Measurements from ENCODE around the gene ASB16. TPM values are rescaled to one million over a fixed set of nuclear protein-coding genes. Genes with fewer than 3 reads are reported as not detected.

The ASB16 gene
- polyA plus RNA-seq, 1 donor from 2014 or later: not detected

- Histone ChIP-seq H3K27ac (ENCODE audit: low read length) (no peak overlapping the region), H3K9ac (ENCODE audit: low read length) (no peak overlapping the region), H3K4me3 (ENCODE audit: low read length) (no peak overlapping the region), H3K9me3 (ENCODE audit: low read length) (no peaks in the 10 kb centered on the region), H3K9me2 (ENCODE audit: insufficient read depth, low read length) (no peaks in the 10 kb centered on the region), H3F3A (ENCODE audit: insufficient read depth, low read length, poor library complexity, severe bottlenecking) (no peaks in the 10 kb centered on the region), H3K36me3 (ENCODE audit: insufficient read depth, low read length) (peaks cover 19% of the 10 kb centered on the region), H3K4me2 (ENCODE audit: low read length) (no peak overlapping the region), H3K79me2 (replicated peaks; ENCODE audit: insufficient read depth, low read length) (peaks cover 25% of the 10 kb centered on the region), H3K27me3 (ENCODE audit: insufficient read depth, low read depth, low read length) (no peaks in the 10 kb centered on the region), H4K20me1 (ENCODE audit: insufficient read depth) (peaks cover 24% of the 10 kb centered on the region), H2AFZ (ENCODE audit: low read depth, low read length) (no peak overlapping the region)
- TF ChIP-seq POLR2AphosphoS5 (IDR thresholded peaks at IDR 0.05) (no peak), REST (IDR thresholded peaks at IDR 0.05; ENCODE audit: borderline replicate concordance) (no peak), EZH2 (IDR thresholded peaks at IDR 0.05; ENCODE audit: borderline replicate concordance, insufficient read depth, low read length, poor library complexity, severe bottlenecking) (no peak), TAF1 (IDR thresholded peaks at IDR 0.05; ENCODE audit: low read depth) (no peak), EP300 (conservative IDR thresholded peaks at IDR 0.05; ENCODE audit: poor library complexity, severe bottlenecking) (no peak), SMC3 (conservative IDR thresholded peaks at IDR 0.05; ENCODE audit: poor library complexity) (no peak), RAD21 (conservative IDR thresholded peaks at IDR 0.05) (no peak), CTCF (IDR thresholded peaks at IDR 0.05; ENCODE audit: poor library complexity, severe bottlenecking) (no peak), MXI1 (conservative IDR thresholded peaks at IDR 0.05; ENCODE audit: poor library complexity, severe bottlenecking) (no peak)
Observed at GRCh38 chr17:44214230-44214494, 43.7 kb downstream of the ASB16 start.

DNA sequence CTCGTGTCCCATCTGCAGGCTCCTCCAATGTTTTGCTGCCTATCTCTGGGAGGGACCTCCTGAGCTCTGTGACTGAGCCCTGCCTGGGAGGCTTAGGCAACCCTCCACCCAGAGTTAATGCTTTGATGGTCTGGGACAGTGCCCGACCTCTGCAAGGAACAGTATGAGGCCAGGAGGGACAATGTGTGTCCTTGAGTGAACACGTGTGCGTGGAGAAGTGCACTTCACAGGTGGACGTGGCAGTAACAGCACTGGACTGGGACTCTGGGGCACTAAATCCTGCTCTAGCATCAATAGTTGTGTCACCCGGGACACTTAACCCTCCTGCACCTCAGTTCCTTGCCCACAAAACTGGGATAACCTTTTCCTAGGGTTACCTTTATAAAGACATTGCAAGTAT, 44.4 kb downstream of the ASB16 start:
- Histone ChIP-seq H3K9me3 (ENCODE audit: low read length) (no peaks in the 10 kb centered on the region), H4K20me1 (ENCODE audit: insufficient read depth) (peaks cover 24% of the 10 kb centered on the region), H3K4me2 (ENCODE audit: low read length) (no peak overlapping the region), H2AFZ (ENCODE audit: low read depth, low read length) (no peak overlapping the region), H3K27ac (ENCODE audit: low read length) (no peak overlapping the region), H3K4me3 (ENCODE audit: low read length) (no peak overlapping the region), H3K36me3 (ENCODE audit: insufficient read depth, low read length) (peaks cover 19% of the 10 kb centered on the region), H3F3A (ENCODE audit: insufficient read depth, low read length, poor library complexity, severe bottlenecking) (no peaks in the 10 kb centered on the region), H3K79me2 (replicated peaks; ENCODE audit: insufficient read depth, low read length) (peaks cover 25% of the 10 kb centered on the region), H3K9ac (ENCODE audit: low read length) (no peak overlapping the region), H3K9me2 (ENCODE audit: insufficient read depth, low read length) (no peaks in the 10 kb centered on the region), H3K27me3 (ENCODE audit: insufficient read depth, low read depth, low read length) (no peaks in the 10 kb centered on the region)
- no peak for TF ChIP-seq CTCF (IDR thresholded peaks at IDR 0.05; ENCODE audit: poor library complexity, severe bottlenecking)
- TF ChIP-seq EP300 (conservative IDR thresholded peaks at IDR 0.05; ENCODE audit: poor library complexity, severe bottlenecking): no peak
- TF ChIP-seq SMC3 (conservative IDR thresholded peaks at IDR 0.05; ENCODE audit: poor library complexity): no peak
- no peak for TF ChIP-seq TAF1 (IDR thresholded peaks at IDR 0.05; ENCODE audit: low read depth)
- TF ChIP-seq REST (IDR thresholded peaks at IDR 0.05; ENCODE audit: borderline replicate concordance): no peak
- TF ChIP-seq RAD21 (conservative IDR thresholded peaks at IDR 0.05): no peak
- TF ChIP-seq EZH2 (IDR thresholded peaks at IDR 0.05; ENCODE audit: borderline replicate concordance, insufficient read depth, low read length, poor library complexity, severe bottlenecking): no peak
- TF ChIP-seq POLR2AphosphoS5 (IDR thresholded peaks at IDR 0.05): no peak
- no peak for TF ChIP-seq MXI1 (conservative IDR thresholded peaks at IDR 0.05; ENCODE audit: poor library complexity, severe bottlenecking)
